Fibroblast of villous mesenchyme (primary cell): ENCODE results near the gene STK36. TPM values are rescaled to one million over a fixed set of nuclear protein-coding genes. Genes with fewer than 3 reads are reported as not detected.

Experiments
- DNase-seq: peaks from one replicate; pipeline ENCODE4 v3.0.0-alpha.2; 2010; ENCODE audit warnings: low read depth
- H3K4me3 ChIP-seq: 2 replicates; pipeline ENCODE4 v1.5.1; 2011; ENCODE audit warnings: low read depth, mild to moderate bottlenecking, low read length
- CTCF ChIP-seq: IDR thresholded peaks from 2 replicates; pipeline ENCODE4 v1.5.1; 2012; ENCODE audit warnings: low read depth, mild to moderate bottlenecking, low read length; ENCODE audit not compliant: insufficient read depth
- total RNA-seq: library from RNA; depleted of rRNA; stranded (reverse); fragments of >200 nt; gene quantifications from 2 replicates; pipeline ENCODE4 v1.2.3, GENCODE V29; 2012

The STK36 gene
- total RNA-seq, 1 donor: 23.7 TPM

- TF ChIP-seq CTCF: no peak
- no peak overlapping the region for H3K4me3 ChIP-seq
- DNase-seq: no peak
Measured at GRCh38 chr2:218635719-218636118, 36.2 kb upstream of the STK36 start.

- DNase-seq: no peak
- no peak overlapping the region for H3K4me3 ChIP-seq
- TF ChIP-seq CTCF: no peak
Measured at GRCh38 chr2:218638372-218638771, 33.5 kb upstream of the STK36 start.

- no peak for TF ChIP-seq CTCF
- no peak overlapping the region for H3K4me3 ChIP-seq
- no peak for DNase-seq
Measured at GRCh38 chr2:218642121-218642656, 29.7 kb upstream of the STK36 start.

- no peak overlapping the region for H3K4me3 ChIP-seq
- no peak for TF ChIP-seq CTCF
Measured at GRCh38 chr2:218642786-218643185, 29.1 kb upstream of the STK36 start.

GRCh38 chr2:218643751-218644310 lies 28.1 kb upstream of the STK36 start:
- DNase-seq: no peak
- TF ChIP-seq CTCF: no peak
- H3K4me3 ChIP-seq: no peak overlapping the region

More at GRCh38 chr2:218642786-218643185, 29.1 kb upstream of the STK36 start:
- no peak for DNase-seq

- TF ChIP-seq CTCF: no peak
- DNase-seq: no peak
Measured at GRCh38 chr2:218644721-218645120, 27.2 kb upstream of the STK36 start.

GRCh38 chr2:218645126-218645525 lies 26.8 kb upstream of the STK36 start:
- no peak for TF ChIP-seq CTCF
- H3K4me3 ChIP-seq: no peak overlapping the region
- DNase-seq: no peak

More at GRCh38 chr2:218644721-218645120, 27.2 kb upstream of the STK36 start:
- no peak overlapping the region for H3K4me3 ChIP-seq
